Stomach (tissue), 9 donors: ENCODE data around the gene NRROS. TPM values are rescaled to one million over a fixed set of nuclear protein-coding genes. Genes with fewer than 3 reads are reported as not detected.

Source experiments
- DNase-seq, 2 donors: peaks; one replicate each; pipeline versions ENCODE4 v3.0.0 to v3.0.0-alpha.2; 2013 to 2019
- H3K27ac ChIP-seq, 5 donors: fragments of 200-600 bp in 4 of 5; sonication (generic) in 4 of 5; one replicate each; pipeline ENCODE4 v1.5.1; 2013 to 2019; ENCODE audit warnings: mild to moderate bottlenecking in 1 of 5, moderate library complexity in 1 of 5
- H3K27me3 ChIP-seq, 3 donors: fragments of 200-600 bp; sonication (generic); one replicate each; pipeline ENCODE4 v1.5.1; 2017 to 2019; ENCODE audit warnings: mixed run types in 1 of 3
- H3K36me3 ChIP-seq, 4 donors: fragments of 200-600 bp; sonication (generic); 1 replicate in 3 of 4; 2 replicates in 1 of 4; pipeline ENCODE4 v1.5.1; 2016 to 2019
- H3K4me1 ChIP-seq, 4 donors: fragments of 200-600 bp; sonication (generic); one replicate each; pipeline ENCODE4 v1.5.1; 2016 to 2019
- H3K4me3 ChIP-seq, 4 donors: fragments of 200-600 bp; sonication (generic) in 3 of 4; one replicate each; pipeline ENCODE4 v1.5.1; 2016 to 2019; ENCODE audit warnings: mild to moderate bottlenecking in 1 of 4
- H3K9me3 ChIP-seq, 4 donors: fragments of 200-600 bp; sonication (generic); one replicate each; pipeline ENCODE4 v1.5.1; 2016 to 2019
- CTCF ChIP-seq, 7 experiments: fragments of 450-650 bp in 4 of 7; fragments of 200-600 bp in 3 of 7; sonication (generic) in 3 of 7; IDR thresholded peaks; one replicate each; pipeline ENCODE4 v1.5.1; 2016 to 2019; ENCODE audit warnings: antibody characterized with exemption in 7 of 7, control low read depth in 2 of 7, mild to moderate bottlenecking in 1 of 7
- EP300 ChIP-seq: sonication (generic); formaldehyde crosslinking; IDR thresholded peaks from one replicate; pipeline ENCODE4 v1.6.1; 2017; ENCODE audit warnings: antibody characterized with exemption
- POLR2A ChIP-seq, 4 donors: fragments of 450-650 bp; IDR thresholded peaks; one replicate each; pipeline ENCODE4 v1.6.1; 2016; ENCODE audit warnings: antibody characterized with exemption in 4 of 4, control low read depth in 2 of 4, mild to moderate bottlenecking in 1 of 4, moderate library complexity in 1 of 4
- POLR2AphosphoS5 ChIP-seq, 3 donors: sonication (generic); formaldehyde crosslinking; IDR thresholded peaks; one replicate each; pipeline ENCODE4 v1.6.1; 2016; ENCODE audit warnings: antibody characterized with exemption in 3 of 3
- WGBS, 5 donors: extraction: QIAGEN DNeasy Blood & Tissue Kit in 3 of 5; methylation state at CpG; one replicate each; pipeline versions ENCODE4 v1.1.5 to v1.1.7; 2013 to 2018; 5-methylcytosine and 5-hydroxymethylcytosine counted together
- intact Hi-C: fragments of 100-400 bp; cut with DNase I; formaldehyde crosslinking; loops from one replicate; pipeline ENCODE4 v1.15.1; 2023; ENCODE audit warnings: low total_unique reads
- polyA plus RNA-seq, 3 donors: library from polyadenylated mRNA; stranded (reverse); fragments of 200-250 nt; gene quantifications; one replicate each; pipeline ENCODE4 v1.2.3, GENCODE V29; 2013
- total RNA-seq, 5 donors: library from RNA; depleted of rRNA; stranded (reverse); fragments of >200 nt; gene quantifications; one replicate each; pipeline versions ENCODE4 v1.1.0 to v1.2.3, GENCODE V29; 2014 to 2016
- donor health status: healthy with polysubstance abuse.
- donor health status: Bipolar disorder and iron deficiency.
- donor health status: healthy.

The NRROS gene
- total and polyA plus RNA-seq, 8 donors, result 0.45 to 5.5 (median 1.4) TPM; not detected in 1

DNA sequence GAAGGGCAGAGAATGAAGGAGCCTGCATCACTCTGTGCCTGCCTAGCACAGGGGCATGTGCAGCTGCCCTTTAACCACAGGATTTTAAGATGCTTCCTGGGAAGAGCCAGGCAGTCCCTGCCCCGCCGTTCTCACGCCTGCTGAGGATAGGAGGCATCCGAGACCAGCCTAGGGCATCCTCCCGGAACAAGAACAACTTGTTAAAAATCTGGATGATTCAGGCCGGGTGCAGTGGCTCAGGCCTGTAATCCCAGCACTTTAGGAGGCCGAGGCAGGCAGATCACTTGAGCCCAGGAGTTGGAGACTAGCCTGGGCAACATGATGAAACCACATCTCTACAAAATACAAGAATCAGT lies 15.2 kb downstream of the NRROS start:
- intact Hi-C loops, result no loop called here
- Histone ChIP-seq H3K36me3 (peaks cover 4 to 36% (median 21%) of the 10 kb centered on the region in 4 donors), H3K27ac (no peak overlapping the region), H3K27me3 (no peaks in the 10 kb centered on the region), H3K9me3 (no peaks in the 10 kb centered on the region), H3K4me3 (no peak overlapping the region), H3K4me1 (peaks cover 0 to 23% (median 14%) of the 10 kb centered on the region in 4 donors)
- no peak for TF ChIP-seq CTCF (IDR thresholded peaks at IDR 0.05)
- TF ChIP-seq EP300, result no peak
- TF ChIP-seq POLR2A (IDR thresholded peaks at IDR 0.05), result no peak
- TF ChIP-seq POLR2AphosphoS5 (IDR thresholded peaks at IDR 0.05), result no peak
- WGBS, 5 donors, result 88 to 100% (median 93%) methylated on average over 7 of the region's 7 CpGs
- DNase-seq, result no peak

GRCh38 chr3:196655496-196655895 lies 16.0 kb downstream of the NRROS start:
- DNase-seq, result no peak
- TF ChIP-seq POLR2A (IDR thresholded peaks at IDR 0.05), result no peak
- TF ChIP-seq CTCF (IDR thresholded peaks at IDR 0.05), result no peak
- no peak for TF ChIP-seq POLR2AphosphoS5 (IDR thresholded peaks at IDR 0.05)
- no peak for TF ChIP-seq EP300
- intact Hi-C loops, result no loop called here
- no peaks in the 10 kb centered on the region for H3K27me3 ChIP-seq
- no peaks in the 10 kb centered on the region for H3K9me3 ChIP-seq
- no peak overlapping the region for H3K27ac ChIP-seq
- H3K36me3 ChIP-seq, result peaks cover 4 to 43% (median 28%) of the 10 kb centered on the region in 4 donors
- 96 to 98% (median 97%) methylated on average over 12 of the region's 12 CpGs for WGBS, 5 donors
- peaks cover 0 to 21% (median 11%) of the 10 kb centered on the region in 4 donors for H3K4me1 ChIP-seq
- no peak overlapping the region for H3K4me3 ChIP-seq

DNA sequence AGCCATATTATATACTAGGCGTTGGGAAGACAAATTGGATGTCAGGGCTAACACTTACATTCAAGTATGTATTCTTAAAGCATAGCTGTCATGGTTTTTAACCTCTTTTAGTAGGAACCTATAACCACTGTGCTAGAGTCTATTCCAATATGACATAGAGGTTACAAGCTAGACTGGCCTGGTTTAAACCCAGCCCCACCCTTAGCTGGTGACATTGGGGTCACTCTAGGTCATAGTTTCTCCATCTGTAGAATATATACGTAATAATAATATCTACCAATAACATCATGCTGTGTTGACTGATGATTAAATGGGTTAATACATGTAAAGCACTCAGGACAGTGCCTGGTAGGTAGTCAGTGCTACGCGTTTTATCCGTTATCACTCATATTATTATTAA lies 16.7 kb downstream of the NRROS start:
- Histone ChIP-seq H3K4me3 (no peak overlapping the region), H3K27me3 (no peaks in the 10 kb centered on the region), H3K36me3 (peaks cover 4 to 51% (median 28%) of the 10 kb centered on the region in 4 donors), H3K9me3 (no peaks in the 10 kb centered on the region), H3K27ac (no peak overlapping the region), H3K4me1 (peaks cover 0 to 14% (median 4%) of the 10 kb centered on the region in 4 donors)
- TF ChIP-seq POLR2A (IDR thresholded peaks at IDR 0.05) (no peak), EP300 (no peak), POLR2AphosphoS5 (IDR thresholded peaks at IDR 0.05) (no peak), CTCF (IDR thresholded peaks at IDR 0.05) (no peak)
- WGBS, 5 donors, result 76 to 88% (median 85%) methylated on average over 5 of the region's 5 CpGs
- intact Hi-C loops, result no loop called here
- no peak for DNase-seq

DNA sequence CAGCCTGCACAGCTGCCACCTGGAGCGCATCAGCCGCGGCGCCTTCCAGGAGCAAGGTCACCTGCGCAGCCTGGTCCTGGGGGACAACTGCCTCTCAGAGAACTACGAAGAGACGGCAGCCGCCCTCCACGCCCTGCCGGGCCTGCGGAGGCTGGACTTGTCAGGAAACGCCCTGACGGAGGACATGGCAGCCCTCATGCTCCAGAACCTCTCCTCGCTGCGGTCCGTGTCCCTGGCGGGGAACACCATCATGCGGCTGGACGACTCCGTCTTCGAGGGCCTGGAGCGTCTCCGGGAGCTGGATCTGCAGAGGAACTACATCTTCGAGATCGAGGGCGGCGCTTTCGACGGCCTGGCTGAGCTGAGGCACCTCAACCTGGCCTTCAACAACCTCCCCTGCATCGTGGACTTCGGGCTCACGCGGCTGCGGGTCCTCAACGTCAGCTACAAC lies 20.4 kb downstream of the NRROS start:
- intact Hi-C loops, result no loop called here
- Histone ChIP-seq H3K4me3 (no peak overlapping the region), H3K36me3 (peaks cover 4 to 48% (median 25%) of the 10 kb centered on the region in 4 donors), H3K27me3 (no peaks in the 10 kb centered on the region), H3K9me3 (no peaks in the 10 kb centered on the region), H3K4me1 (no peaks in the 10 kb centered on the region), H3K27ac (no peak overlapping the region)
- no peak for DNase-seq
- TF ChIP-seq POLR2AphosphoS5 (IDR thresholded peaks at IDR 0.05), result no peak
- WGBS, 5 donors, result 96 to 97% (median 97%) methylated on average over 21 to 35 of the region's 35 CpGs

DNA sequence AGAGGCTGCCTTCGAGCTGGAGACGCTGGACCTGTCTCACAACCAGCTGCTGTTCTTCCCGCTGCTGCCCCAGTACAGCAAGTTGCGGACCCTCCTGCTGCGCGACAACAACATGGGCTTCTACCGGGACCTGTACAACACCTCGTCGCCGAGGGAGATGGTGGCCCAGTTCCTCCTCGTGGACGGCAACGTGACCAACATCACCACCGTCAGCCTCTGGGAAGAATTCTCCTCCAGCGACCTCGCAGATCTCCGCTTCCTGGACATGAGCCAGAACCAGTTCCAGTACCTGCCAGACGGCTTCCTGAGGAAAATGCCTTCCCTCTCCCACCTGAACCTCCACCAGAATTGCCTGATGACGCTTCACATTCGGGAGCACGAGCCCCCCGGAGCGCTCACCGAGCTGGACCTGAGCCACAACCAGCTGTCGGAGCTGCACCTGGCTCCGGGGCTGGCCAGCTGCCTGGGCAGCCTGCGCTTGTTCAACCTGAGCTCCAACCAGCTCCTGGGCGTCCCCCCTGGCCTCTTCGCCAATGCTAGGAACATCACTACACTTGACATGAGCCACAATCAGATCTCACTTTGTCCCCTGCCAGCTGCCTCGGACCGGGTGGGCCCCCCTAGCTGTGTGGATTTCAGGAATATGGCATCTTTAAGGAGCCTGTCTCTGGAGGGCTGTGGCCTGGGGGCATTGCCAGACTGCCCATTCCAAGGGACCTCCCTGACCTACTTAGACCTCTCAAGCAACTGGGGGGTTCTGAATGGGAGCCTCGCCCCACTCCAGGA lies 21.1 kb downstream of the NRROS start:
- H3K27ac ChIP-seq, result no peak overlapping the region
- peaks cover under 1 to 43% (median 20%) of the 10 kb centered on the region in 4 donors for H3K36me3 ChIP-seq
- no peak overlapping the region for H3K4me3 ChIP-seq

More for the DNA sequence above, 21.1 kb downstream of the NRROS start:
- WGBS, 5 donors, result 54 to 72% (median 59%) methylated on average over 30 to 32 of the region's 32 CpGs
- TF ChIP-seq POLR2A (IDR thresholded peaks at IDR 0.05) (no peak), CTCF (IDR thresholded peaks at IDR 0.05) (no peak), EP300 (no peak), POLR2AphosphoS5 (IDR thresholded peaks at IDR 0.05) (no peak)
- Histone ChIP-seq H3K4me1 (no peaks in the 10 kb centered on the region), H3K9me3 (no peaks in the 10 kb centered on the region), H3K27me3 (no peaks in the 10 kb centered on the region)
- peak; percentile 45 to 59 for DNase-seq
- intact Hi-C loops, result no loop called here
